B cell (primary cell): Measurements from ENCODE around the gene EHMT2.

Experiments used
- CTCF ChIP-seq: fragments of 200-600 bp; IDR thresholded peaks from one replicate; pipeline ENCODE4 v1.8.0; 2022; ENCODE audit warnings: antibody characterized with exemption, mild to moderate bottlenecking
- EZH2 ChIP-seq: IDR thresholded peaks from 2 replicates; pipeline ENCODE4 v1.6.1; 2012; ENCODE audit warnings: borderline replicate concordance, low read depth, mild to moderate bottlenecking, moderate library complexity, low read length; ENCODE audit not compliant: insufficient read depth, poor library complexity, severe bottlenecking

DNA sequence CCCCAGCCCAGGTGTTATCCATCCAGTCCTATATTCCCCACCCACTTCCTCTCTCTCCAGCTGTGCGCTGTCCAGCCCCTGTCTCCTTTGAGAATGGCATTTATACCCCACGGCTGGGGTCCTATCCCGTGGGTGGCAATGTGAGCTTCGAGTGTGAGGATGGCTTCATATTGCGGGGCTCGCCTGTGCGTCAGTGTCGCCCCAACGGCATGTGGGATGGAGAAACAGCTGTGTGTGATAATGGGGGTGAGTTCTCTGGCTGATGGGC, 31.1 kb upstream of the EHMT2 start:
- TF ChIP-seq CTCF (no peak), EZH2 (no peak)
